Measurements from ENCODE around the gene HIVEP2.
A peak's percentile ranks its signal among the peaks of the same experiment; 100 is the strongest.

HIVEP2 gene

GRCh38 chr6:142838821-142839685, 105.9 kb downstream of the HIVEP2 start:
- no peak overlapping the region for H3K4me3 ChIP-seq (ENCODE audit: low read depth, low read length)
- in situ Hi-C loops (cut with HindIII; ENCODE audit: low sequenced_read_pairs), result no loop called here

GRCh38 chr6:142835787-142836535, 109.0 kb downstream of the HIVEP2 start:
- TF ChIP-seq CTCF (IDR thresholded peaks at IDR 0.05; ENCODE audit: low read depth, low read length), result no peak
- in situ Hi-C loops (cut with HindIII; ENCODE audit: low sequenced_read_pairs), result no loop called here
- H3K4me3 ChIP-seq (ENCODE audit: low read depth, low read length), result no peak overlapping the region
- no peak for DNase-seq (ENCODE audit: low read depth, low spot score)

More at GRCh38 chr6:142838821-142839685, 105.9 kb downstream of the HIVEP2 start:
- DNase-seq (ENCODE audit: low read depth, low spot score), result peak; percentile 53
- no peak for TF ChIP-seq CTCF (IDR thresholded peaks at IDR 0.05; ENCODE audit: low read depth, low read length)

- no peak overlapping the region for H3K4me3 ChIP-seq (ENCODE audit: low read depth, low read length)
- in situ Hi-C loops (cut with HindIII; ENCODE audit: low sequenced_read_pairs), result no loop called here
- DNase-seq (ENCODE audit: low read depth, low spot score), result no peak
- TF ChIP-seq CTCF (IDR thresholded peaks at IDR 0.05; ENCODE audit: low read depth, low read length), result no peak
Observed at GRCh38 chr6:142834853-142835252, 110.1 kb downstream of the HIVEP2 start.

- DNase-seq (ENCODE audit: low read depth, low spot score), result no peak
- in situ Hi-C loops (cut with HindIII; ENCODE audit: low sequenced_read_pairs), result no loop called here
- no peak overlapping the region for H3K4me3 ChIP-seq (ENCODE audit: low read depth, low read length)
- TF ChIP-seq CTCF (IDR thresholded peaks at IDR 0.05; ENCODE audit: low read depth, low read length), result no peak
Observed at GRCh38 chr6:142833798-142834197, 111.2 kb downstream of the HIVEP2 start.

GRCh38 chr6:142833054-142833453, 111.9 kb downstream of the HIVEP2 start:
- H3K4me3 ChIP-seq (ENCODE audit: low read depth, low read length), result no peak overlapping the region
- in situ Hi-C loops (cut with HindIII; ENCODE audit: low sequenced_read_pairs), result no loop called here

More at GRCh38 chr6:142833054-142833453, 111.9 kb downstream of the HIVEP2 start:
- DNase-seq (ENCODE audit: low read depth, low spot score), result peak; percentile 91
- no peak for TF ChIP-seq CTCF (IDR thresholded peaks at IDR 0.05; ENCODE audit: low read depth, low read length)
